GM21423 (cell line): ENCODE data around the gene C11orf58.

Experiments
- ATAC-seq: cut with Tn5 transposase; IDR thresholded peaks from one replicate; pipeline ENCODE4 v1.9.1; 2021; ENCODE audit warnings: mild to moderate bottlenecking, moderate library complexity; ENCODE audit not compliant: unreplicated experiment

C11orf58 gene

DNA sequence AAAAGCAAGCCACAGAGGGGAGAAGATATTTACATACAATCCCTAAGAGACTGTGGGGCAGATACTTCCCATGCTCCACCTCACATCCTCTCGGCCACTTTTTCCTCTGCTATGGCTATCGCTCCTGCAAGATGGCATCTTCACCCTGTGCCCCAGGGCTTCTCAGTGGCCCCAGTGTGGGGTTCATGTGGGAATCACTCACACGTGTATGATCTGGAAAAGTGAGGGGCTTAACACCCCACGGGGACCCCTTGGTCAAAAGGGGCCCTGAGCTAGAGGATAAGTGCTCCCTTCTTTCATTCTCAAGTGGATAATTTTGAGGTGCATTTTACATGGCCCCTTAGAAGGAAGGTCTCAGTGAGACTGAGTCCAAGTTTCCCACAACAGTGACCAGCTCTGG is 28.7 kb downstream of the C11orf58 start:
- no peak for ATAC-seq

DNA sequence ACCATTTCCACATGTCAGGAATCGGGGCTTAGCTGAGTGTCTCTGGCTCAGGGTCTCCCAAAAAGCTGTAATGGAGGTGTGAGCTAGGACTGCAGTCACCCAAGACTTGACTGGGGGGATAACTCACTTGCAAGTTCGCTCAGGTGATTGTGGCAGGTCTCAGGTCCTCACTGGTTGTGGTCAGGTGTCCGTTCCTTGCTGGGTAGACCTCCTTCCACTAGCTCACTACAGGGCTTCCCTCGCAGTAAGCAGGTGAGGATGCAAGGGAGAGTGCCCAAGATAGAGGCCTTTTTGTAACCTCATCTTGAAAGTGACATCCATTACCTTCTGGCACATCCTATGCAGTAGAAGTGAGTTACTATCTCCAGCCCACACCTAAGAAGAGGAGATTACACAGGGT is 29.5 kb downstream of the C11orf58 start:
- no peak for ATAC-seq

DNA sequence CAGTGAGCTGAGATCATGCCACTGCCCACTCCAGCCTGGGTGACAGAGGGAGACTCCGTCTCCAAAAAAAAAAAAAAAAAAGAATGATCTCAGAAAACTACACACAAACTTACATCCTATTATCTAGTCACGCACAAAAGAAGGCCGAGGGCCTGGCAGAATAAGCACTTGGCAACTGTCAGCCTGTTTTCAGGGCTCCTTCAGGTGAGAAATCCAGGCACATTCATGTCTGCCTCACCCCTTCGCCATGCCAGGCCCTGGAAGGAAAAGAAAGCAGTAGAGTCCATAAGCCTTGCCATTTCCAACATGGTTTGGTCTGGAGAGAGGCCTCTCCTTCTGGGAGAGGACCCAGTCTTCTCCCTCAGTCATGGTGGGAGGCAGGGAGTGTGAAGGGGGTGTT is 30.9 kb downstream of the C11orf58 start:
- no peak for ATAC-seq

DNA sequence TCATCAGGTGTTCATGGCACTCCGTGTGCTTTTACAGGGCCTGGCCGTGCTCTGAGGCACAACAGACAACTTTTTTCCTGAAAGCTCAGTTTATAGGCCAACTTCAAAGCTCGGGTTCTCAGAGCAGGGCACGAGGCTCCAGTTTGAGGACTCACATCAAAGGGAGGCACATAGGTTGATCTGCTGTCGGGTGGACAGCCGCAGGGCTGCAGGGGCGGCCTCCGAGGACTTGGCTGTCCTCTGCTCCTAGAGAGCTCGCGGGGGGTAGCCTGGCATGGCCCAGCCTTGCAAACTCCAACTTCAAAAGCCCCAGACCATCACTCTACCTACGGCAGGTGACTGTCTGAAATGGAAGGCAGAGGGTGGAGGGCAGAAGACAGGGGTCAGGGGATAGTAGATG is 31.6 kb downstream of the C11orf58 start:
- ATAC-seq: no peak

DNA sequence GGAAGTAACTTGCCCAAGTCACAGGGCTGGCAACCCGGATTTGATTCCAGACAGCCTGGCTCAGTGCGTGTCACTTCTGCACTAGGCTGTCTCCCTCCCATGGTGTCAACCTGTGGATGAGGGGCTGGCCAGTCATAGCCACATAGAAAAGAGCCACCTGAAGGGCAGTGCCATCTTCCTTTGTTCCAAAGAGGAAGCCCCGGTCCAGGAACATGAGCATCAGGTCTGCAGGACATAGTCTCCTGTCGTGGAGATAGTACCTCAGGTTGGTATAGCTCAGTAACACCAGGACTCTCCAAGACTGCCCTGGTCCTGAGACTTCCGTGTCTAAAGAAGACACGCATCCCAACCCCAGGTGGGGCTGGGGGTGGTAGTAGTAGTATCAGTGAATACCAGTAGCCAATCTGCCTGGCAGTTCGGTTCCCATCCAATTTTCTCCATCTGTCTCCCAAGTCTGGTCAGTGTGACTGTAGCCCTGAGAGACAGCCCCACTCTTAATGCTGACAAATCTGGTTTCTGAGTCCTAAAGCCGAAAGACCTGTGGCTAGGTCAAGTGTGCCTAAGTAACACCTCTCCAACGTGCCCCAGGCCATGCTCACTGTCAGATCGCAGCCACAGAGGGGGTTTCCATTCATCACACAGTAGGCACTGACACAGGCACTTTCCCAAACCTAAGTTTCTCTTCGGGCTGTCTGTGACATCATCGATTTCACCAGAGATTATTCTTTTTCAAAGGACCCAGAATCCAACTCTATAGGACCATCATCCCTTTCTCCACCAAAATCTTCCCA is 33.1 kb downstream of the C11orf58 start:
- ATAC-seq: no peak

DNA sequence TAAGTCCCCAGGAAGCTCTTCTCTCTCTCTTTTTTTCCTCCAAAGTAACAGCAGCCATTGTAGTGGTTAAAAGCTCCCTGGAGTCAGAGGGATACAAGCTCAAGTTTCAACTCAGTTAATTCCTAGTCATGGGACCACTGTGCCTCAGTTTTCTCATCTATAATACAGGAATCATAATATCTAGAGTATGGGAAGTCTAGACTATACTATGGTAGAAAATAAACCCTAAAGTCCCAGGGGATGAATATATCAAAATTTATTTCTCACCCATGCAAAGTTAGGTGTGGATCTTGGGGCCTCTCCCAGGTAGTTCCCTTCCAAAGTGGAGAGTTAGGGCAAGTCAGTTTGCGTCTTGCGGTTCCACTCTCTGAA is 33.7 kb downstream of the C11orf58 start:
- ATAC-seq: no peak

DNA sequence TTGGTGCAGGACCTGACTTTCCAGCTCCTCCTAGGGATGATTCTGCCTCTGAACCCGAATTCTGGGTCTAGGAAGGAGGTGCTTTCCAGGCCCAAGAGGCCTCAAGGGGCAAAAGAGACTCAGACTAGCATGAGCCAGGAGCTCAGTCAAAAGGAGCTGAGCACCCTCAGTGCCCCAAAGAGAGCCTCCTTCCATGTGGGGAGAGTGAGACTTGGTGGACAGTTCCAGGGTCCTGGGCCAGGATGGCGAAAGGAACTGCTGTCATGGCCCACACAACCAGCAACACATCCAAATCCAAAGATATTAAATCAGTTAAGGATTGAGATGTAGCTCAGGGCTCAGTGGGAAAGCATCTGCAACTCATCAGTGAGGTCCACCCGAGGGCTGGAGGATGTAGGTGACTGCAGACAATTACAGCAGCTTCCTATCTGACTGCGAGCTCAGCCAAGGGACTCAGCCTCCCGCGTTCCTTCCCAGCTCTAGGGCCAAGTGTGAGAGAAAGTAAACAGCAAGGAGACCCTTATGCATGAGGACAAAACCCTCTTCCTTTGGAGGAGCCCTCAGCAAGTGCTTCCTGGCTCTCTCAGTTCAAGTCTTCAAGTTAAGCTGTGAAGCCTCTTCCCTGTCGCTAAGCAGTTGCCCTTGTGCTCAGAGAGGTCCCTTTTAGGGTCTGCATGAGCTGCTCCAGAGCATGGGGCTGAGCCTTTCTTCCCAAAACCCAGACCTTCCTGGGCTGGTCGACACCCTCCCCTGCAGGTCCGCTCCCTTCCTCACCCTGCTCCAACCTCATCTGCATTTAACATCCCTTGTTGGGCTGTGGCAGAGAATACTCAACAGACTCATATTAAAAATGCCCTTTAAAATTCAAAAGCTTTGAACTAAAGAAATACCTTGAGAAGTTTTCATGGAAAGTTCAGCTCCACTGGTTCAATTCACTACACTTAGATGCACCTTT is 35.8 kb downstream of the C11orf58 start:
- ATAC-seq: no peak

DNA sequence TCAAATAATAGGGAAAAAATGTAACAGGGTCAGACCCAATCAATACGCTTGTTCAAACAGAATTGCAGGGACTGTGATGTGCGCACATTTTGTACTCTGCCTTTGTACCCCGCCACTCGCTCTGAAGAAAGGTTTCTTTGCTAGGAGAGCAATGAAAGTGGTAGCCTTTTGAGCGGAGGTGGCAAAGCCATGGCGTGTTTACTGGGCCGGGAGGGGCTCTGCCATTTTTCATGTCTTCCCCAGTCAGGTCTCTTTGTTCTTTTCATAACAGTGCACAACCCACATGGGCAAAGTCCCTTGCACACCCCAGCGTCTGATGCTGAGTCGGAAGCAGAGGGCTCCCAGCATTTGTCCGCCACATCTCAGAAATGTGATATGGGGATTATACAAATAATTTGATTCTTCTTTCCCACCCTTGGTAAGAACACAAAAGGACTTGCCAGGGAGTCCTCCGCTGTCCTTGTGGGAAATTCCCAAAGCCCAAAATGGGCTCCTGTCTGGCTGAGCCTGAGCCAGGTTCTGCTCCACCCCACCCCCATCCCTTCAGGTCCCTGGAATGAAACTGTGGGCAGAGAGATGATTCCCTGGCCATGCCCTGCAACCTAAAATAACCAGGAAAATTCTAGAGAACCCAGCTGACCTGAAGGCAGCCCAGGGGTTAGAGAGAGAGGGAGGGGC is 36.6 kb downstream of the C11orf58 start:
- ATAC-seq: no peak

DNA sequence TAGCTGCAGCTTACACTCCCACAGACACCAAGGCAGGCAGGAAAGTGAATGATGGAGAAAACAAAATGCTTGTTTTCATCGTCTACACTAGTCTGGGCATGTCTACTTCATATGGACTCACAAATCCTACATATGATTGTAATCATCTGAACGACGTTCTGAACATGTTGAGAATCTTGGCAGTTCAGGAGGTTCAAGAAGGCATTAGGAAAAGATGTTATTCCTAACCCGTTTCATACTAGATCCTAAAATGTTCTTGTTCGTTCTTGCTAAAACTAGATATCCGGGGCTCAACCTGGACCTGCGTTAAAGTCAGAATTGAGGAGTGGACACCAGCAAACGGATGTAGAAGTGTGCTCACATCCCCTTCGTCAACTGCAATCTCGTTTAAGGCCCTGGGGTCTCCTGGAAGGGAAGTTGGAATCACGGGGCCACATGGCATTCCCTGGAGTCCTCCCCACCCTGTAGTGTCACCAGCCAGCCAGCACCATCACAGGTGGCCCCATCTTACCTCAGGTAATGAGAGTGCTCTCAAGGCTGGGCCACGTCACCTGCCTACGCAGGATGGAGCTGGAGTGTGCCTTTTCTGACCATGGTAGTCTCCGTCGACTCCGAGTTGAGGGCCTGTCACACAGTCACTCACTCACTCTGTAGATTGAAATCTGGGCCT is 37.3 kb downstream of the C11orf58 start:
- ATAC-seq: no peak

DNA sequence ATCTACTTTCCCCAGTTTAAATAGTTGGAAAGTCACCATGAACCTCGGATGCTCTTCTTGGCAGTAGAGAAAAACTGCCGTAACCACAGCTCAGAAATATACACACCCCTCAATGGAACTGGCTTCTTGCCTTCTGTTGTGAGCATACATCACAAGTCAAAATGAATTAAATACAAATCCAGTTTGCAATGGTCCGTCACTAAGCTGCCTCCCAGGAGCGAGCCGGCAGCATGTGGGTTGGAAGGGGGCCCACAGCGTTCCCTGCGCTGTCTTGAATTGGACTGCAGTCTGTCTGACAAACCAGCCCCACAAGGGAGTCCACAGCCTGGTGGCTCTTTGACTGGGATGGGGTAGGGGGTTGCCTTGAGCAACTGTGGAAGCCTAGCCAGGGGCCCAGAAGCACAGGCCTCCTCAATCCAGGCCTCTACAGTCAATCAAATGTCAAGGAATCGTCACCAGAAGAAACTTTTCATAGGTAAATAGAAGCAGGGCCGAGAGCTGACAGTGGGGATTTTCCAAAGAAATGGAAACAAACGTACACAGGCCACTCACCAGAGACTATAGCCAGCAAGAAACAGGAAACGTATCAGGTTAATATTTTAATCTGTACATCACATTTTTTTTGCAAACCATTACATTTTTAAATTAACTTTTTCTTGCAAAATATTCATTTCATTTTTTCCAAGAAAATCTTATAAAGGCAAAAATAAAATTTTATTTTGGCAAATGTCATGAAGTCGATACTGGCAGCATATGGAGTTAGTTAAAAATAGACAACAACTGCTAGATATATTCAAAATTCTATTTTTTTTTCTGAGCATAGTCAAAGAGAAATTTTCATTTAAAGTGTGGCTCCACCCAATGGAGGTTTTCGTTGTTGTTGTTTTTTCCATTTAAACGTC is 38.5 kb downstream of the C11orf58 start:
- no peak for ATAC-seq

DNA sequence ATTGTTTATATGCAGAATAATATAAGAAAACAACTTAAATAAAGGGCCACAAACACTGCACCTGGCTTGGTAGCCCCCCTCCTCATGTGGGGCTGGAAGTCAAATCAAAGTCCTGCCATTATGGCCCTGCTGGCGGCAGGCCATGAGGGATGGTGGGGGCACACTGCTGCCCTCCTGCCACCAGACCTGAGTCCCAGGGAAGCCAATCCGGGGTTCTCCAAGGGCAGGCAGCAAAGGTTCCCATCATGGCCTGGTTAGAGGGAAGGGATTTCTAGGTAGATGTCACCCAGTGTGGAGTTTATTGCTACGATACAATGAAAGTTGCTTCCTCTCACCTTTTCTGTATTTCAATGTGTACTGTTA is 39.1 kb downstream of the C11orf58 start:
- ATAC-seq: no peak

DNA sequence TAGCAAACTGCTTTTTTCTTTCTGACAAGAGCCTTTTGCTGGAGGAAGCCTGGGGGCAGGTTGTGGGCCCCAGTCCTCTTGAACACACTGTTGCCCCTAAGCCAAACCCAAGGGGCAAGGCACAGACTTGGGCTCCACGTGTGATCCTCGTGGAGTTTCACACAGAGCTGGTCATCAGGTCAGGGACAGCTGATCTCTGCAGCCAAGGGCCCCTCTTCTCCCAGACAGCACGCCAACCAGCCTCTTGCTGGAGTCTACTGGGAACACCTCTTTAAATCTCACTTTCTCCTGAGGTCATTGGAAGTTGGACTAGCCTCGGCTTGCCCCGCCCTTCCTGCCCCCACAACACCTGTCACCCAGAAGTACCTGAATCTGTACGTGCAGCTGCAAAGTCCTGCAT is 39.8 kb downstream of the C11orf58 start:
- ATAC-seq: no peak

DNA sequence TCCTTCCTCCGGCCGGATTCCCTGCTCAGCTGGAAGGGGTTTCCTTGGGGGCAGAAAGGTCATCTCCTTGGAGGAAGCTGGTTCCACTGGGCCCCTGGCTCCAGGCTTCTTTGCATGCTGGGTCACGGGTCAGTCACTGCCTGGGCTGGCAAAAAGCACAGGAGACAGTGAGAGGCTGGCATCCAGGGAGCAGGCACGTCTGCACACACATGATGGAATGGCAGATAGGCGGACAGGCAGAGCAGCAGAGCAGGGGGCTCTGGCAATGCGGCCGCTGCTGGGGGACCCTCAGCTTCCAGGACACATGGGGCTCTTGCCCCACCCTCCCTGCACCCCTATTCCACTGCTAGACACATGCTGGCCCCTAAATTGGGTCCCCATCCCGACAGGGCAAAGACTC is 40.4 kb downstream of the C11orf58 start:
- no peak for ATAC-seq

DNA sequence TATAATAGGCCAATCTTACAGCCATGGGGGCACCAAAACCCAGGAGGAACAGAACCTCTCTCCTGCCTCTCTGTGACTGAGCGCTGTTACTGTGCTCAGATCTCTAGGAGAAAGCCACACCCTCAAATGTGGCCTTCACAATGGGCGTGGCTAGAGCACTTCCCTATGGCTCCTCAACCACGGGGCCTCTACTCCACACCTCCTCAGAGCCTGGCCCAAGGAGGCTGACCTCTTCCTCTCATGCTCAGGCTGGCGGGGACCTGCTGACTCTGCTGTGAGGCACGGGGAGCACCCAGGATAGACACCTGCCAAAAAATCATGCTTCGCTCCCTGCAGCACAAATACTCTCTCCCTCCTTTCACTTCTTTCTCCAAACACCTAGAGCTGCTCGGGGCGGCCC is 41.0 kb downstream of the C11orf58 start:
- ATAC-seq: no peak

DNA sequence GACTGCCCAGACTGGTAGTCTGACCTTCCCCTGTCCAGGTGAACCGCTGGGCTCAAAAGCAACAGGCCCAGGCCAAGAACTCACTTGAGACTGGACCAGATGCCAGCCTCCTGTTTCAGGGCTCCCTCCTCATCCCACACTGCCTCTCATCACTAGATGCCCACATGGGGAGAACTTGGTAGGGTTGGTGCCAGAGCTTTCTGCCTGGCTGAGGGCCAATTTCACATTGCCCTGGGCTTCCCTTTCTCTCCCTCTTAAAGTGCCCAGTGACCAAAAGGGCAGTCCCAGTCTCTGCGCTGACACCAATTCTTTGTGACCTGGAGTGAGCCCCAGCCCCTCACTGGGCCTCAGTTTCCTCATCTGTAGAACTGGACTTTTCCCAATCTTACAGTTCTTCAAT is 41.7 kb downstream of the C11orf58 start:
- ATAC-seq: no peak

DNA sequence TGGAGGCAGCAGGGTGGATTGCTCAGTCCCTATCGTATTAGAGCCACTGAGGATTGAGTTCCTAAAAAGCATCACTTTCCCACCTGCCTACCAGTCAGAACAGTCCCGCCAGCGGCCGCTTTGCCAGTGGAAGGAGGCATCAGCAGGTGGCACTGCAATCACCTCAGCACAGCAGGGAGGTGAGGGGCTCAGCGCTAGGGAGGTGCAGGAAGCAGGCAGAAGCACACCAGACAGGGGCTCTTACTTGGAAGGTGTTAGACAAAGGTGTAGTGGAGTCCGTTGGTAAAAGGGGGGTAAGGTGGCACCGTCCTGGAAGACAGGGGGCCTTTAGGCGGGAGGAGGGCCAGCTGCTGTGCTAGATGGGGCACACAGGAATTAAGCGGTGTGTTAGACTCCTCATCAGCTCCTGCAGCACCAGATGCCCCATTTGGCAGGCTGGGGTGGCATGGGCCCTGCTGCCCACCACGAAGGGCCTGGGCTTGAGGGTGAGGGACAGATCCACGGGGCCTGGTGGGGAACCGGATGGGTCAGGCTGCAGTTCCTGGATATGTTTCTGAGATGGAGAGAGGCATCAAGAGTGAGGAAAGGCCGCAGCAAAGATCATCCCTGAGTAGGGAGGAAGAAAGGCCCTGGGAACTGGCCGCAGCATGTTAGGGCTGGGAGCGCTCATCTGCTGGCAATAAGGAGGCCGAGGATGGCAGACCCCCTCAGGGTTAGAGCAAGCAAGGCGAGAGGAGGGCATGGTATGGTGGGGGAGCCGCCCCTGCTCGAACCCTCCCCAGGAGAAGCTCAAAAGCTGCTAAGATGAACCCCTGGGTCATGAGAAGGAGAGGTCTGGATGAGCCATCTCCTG is 42.5 kb downstream of the C11orf58 start:
- no peak for ATAC-seq

DNA sequence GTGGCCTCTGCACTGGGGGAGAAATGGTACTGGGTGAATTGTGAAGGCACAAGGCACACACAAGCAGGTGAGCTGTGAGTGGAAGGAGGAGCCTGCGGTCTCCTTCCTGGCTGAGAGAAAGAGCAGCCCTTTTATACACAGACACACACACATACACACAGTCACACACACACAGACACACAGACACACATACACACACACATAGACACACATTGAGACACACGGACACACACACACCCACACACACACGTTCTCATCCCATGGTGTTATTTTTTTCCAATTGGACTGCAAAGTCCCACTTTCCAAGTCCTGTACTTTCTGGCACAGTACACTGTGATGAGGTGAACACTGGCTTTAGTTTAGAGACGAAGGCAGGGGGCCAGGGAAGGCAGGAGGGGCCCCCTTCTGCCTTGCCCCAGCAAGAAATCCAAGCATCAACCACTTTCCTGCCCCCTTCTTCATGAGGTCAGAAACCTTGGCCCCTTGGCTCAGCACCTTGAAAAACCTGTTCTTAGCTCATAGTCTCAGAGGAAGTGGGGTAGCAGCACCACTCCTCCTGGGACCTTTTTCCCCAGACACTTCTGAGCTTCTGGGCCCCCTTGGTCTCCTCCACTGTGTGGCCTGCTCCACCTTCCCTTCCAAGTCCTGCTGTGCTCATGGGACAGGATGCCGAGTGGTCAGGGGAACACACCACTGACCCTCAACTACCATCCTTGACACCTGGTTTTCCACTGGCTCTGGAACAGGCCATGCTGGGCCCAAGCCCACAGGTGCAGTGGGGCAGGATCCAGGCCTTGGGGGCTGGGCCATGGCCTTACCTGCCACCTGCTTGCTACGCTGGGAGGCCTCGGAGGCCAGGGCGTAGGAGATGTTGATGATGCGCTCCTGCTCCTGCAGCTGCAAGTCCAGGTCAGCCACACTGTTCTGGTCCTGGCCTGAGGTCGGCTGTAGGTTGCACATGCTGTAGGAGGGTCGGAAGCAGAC is 43.8 kb downstream of the C11orf58 start:
- ATAC-seq: no peak

DNA sequence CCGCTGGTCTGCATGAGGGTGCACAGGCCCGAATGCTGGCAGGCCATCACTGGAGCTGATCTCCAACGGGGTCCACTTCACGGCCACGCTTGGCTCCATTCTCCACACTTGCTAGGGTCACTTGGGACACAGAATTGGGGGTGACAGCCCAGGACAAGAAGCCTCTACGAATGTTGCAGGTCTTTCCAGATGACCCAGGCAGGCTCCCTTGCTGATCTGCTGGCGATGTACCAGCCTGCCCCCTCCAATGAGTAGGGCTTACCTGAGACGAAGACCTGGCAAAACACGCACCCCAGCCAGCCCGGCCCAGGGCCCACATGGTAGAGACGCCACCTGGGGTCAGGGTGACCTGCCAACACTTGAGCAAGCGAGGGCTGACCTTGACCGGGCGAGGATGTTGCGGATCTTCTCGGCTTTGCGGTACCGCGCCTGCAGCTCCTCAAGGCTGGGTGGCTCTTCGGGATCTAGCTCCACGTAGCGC is 44.9 kb downstream of the C11orf58 start:
- ATAC-seq: no peak
